ENCODE results near the gene PRODH2. TPM values are rescaled to one million over a fixed set of nuclear protein-coding genes. Genes with fewer than 3 reads are reported as not detected.

Gene PRODH2, protein sequence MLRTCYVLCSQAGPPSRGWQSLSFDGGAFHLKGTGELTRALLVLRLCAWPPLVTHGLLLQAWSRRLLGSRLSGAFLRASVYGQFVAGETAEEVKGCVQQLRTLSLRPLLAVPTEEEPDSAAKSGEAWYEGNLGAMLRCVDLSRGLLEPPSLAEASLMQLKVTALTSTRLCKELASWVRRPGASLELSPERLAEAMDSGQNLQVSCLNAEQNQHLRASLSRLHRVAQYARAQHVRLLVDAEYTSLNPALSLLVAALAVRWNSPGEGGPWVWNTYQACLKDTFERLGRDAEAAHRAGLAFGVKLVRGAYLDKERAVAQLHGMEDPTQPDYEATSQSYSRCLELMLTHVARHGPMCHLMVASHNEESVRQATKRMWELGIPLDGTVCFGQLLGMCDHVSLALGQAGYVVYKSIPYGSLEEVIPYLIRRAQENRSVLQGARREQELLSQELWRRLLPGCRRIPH
- polyA plus RNA-seq (ENCODE audit: insufficient read depth in 1 of 5, insufficient read length in 5 of 5, low replicate concordance in 1 of 5): 1 to 10 TPM in 1 of 5 donors, under 1 TPM in 1, not detected in 3; 0.21 to 1.0 TPM
- long read RNA-seq, donor 1: 0 reads
- long read RNA-seq, donor 2: 0 reads
- long read RNA-seq, donor 3: 0 reads
- long read RNA-seq, donor 4: 0 reads
- long read RNA-seq, donor 5: 0 reads
- long read RNA-seq, donor 6: 0 reads
- long read RNA-seq, donor 7: 0 reads
- long read RNA-seq, donor 8: 0 reads

DNA sequence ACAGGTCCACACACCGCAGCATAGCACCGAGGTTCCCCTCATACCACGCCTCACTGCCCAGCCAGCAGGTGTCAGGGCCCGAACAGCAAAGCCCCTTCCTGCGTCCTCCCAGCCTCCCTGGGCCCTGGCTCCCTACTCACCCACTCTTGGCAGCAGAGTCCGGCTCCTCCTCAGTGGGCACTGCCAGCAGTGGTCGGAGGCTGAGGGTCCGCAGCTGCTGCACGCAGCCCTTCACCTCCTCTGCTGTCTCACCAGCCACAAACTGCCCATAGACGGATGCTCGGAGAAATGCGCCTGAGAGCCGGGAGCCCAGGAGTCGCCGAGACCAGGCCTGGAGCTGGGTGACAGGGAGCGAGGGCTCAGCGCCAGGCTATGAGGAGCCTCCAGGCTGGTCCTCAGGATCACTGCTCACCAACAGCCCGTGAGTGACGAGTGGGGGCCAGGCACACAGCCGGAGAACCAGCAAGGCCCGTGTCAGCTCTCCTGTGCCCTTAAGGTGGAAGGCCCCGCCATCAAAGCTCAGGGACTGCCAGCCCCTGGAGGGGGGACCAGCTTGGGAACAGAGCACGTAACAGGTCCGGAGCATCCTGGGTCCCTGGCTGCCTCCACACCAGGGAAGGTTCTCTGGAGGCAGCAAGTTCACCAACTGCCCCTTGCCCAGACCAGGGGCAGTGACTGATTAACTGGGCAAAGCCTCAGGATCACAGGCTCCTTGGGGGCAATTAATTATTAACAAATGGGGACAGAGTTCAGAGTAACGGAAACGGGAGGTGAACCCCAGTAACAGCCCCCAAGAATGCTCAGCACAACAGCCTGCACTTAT lies at the start of gene PRODH2:
TSS of gene PRODH2 (minus strand) at position 626 of the 823 bp plus-strand sequence. CDS start at position 586, 40 bp downstream.
- no peak for DNase-seq

DNA sequence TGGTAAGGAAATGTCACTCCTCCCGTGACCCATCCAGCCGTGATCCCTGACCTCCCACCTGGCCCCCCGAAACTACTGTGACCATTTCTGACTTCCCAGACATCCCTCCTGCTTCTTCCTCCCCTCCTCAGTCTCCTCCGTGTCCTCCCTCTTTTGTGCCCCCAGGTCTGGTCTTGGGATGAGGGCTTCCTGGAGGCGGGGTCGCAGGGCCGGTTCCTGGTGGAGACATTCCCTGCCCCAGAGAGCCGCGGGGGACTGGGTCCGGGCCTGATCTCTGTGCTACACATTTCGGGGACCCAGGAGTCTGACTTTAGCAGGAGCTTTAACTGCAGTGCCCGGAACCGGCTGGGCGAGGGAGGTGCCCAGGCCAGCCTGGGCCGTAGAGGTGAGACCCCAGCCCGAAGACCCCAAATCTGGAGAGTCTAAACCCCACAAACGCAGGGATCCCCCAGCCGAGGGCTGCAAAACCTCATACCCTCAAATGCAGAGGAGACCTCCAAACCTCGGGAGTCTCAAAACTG lies 49.1 kb upstream of the PRODH2 start:
- no peak for DNase-seq

DNA sequence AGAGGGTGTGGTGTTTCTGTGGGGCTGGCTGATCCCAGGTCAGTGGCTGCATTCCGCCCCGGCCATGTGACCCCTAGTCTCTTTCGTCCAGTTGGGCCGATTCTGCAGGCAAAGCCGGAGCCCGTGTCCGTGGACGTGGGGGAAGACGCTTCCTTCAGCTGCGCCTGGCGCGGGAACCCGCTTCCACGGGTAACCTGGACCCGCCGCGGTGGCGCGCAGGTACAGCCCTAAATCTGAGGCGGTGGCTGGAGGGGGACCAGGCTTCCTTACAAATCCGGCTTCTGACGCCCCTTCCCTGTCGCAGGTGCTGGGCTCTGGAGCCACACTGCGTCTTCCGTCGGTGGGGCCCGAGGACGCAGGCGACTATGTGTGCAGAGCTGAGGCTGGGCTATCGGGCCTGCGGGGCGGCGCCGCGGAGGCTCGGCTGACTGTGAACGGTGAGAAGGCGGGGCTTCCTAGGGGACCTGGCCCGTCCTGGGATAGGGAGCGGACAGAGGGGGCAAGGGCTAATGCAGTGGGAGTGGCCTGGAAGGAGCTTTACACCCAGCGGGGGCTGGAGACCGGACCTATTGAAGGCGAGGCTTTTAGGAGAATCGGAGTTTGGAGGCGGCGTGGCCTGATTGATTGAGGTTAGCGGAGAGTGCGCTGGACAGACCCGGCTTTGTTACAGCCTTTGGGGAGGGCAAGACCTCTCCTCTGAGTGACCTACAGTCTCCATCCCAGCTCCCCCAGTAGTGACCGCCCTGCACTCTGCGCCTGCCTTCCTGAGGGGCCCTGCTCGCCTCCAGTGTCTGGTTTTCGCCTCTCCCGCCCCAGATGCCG lies 48.4 kb upstream of the PRODH2 start:
- no peak for DNase-seq

DNA sequence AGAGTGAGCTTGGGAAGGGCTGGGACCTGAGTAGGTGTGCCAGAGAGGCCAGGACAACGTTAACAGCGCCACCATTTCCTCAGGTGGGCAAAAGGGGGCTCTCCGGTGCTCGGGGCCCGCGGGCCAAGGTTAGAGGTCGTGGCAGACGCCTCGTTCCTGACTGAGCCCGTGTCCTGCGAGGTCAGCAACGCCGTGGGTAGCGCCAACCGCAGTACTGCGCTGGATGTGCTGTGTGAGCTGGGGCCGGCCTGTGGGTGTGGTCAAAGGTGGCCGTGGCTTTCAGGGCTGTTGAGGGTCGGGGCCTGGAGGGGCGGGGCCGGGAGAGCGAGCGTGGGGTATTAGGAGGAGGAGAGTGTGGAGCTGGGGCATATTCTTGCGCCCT lies 47.8 kb upstream of the PRODH2 start:
- no peak for DNase-seq

- DNase-seq: no peak
These were observed 46.8 kb upstream of the PRODH2 start for GRCh38 chr19:35859414-35859813.

- DNase-seq: no peak
These were observed 45.7 kb upstream of the PRODH2 start for GRCh38 chr19:35858311-35858710.

GRCh38 chr19:35856546-35857149 lies 44.0 kb upstream of the PRODH2 start, which contains the start of gene KIRREL2:
Gene KIRREL2, plus strand, starts transcription at chr19:35856911. Its CDS starts 209 bp downstream, at chr19:35857120.
- DNase-seq: no peak

DNA sequence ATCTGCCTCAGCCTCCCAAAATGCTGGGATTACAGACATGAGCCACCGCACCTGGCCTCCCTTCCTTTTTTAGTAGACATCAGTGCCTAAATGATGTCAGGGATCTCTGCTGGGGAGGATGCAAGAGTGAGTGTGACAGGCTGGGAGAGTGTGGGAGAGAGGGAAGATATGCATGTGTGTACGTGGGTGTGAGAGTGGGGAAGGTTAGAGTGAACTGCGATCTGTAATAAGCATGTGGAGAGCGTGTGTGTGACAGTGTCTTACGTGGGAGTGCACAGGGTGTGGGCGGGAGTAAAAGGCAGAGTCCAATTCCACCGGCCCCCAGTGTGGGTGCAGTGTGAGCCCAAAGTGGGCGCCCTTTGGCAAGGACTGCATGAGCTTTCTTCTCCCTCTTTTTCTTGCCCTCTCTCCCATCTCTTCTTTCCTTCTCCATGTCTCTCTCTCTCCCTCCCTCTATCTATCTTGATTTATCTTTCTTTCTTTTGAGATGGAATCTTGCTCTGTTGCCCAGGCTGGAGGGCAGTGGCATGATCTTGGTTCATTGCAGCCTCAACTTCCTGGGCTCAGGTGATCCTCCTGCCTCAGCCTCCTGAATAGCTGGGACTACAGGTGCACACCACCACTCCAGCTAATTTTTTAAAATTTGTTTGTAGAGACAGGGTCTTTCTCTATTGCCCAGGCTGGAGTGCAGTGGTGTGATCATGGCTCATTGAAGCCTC lies 40.6 kb upstream of the PRODH2 start:
- DNase-seq: no peak

DNA sequence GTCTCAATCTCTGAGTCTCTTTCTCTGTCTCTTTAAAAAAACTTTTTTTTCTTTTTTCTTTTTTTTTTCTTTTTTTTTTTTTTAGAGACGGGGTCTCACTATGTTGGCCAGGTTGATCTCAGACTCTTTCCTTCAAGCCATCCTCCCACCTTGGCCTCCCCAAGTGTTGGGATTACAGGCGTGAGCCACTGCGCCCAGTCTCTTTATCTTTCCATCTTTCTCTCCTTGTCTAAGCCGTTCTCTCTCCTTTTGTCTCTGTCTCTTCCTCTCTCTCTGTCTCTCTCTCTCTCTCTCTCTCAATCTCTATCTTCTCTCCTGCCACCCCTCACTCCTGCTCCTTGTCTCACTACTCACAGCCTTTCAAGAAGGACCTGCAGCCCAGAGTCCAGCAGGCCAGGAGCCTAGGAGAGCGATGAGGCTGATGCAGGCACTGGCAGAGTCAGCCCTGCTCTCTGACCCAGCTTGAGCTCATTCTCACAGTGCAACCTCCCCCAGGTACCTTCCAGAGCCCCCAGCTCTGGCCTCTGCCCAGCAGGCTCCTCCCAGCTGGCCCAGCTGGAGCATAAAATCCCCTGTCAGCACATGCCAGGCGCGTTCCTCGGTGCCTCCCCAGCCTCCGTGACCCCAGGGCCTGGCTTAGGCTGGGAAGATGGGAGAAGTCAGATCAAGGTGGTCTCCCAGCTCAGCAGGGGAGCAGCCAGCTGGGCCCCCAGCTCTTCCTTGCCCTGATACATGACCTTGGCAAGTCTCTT lies 39.6 kb upstream of the PRODH2 start, which contains the start of gene NPHS1:
TSS of gene NPHS1 (minus strand) at position 476 of the 752 bp plus-strand sequence. CDS start 667 bp downstream, outside the sequence.
- no peak for DNase-seq

DNA sequence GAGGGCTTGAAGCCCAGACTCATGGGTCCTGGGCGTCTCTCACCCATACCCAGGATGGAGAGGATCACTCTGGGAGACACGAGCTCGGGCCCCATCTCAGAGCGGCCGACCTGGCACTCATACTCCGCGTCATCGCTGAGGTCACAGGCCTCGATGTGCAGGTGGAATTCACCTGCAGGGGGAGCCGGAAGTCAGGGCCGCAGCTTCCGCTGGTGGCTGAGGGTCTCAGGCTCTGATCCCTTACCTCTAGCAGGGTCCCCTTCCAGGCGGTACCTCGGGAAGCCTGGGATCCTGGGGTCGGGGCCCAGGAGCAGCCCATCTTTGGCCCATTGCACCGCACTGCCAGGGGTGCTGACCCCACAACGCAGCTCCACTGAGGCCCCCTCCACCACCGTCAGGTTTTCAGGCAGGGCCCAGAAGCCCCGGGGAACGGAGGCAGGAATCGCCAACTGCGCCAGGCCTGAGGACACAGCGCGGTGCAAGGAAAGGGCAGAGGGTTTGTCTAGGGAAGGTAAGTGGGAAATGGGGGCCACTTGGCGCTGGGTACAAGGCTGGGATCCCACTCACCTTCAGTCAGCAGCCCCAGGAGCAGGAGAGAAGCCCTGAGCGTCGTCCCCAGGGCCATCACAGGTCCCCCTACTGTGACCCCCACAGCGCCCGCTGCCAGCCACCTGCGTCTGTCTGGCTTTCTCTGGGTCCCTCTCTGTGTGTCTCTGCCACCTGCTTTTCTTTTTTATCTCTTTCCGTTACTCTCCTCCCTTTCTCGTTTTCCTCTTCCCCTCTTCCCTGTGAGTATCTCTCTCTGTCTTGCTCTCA lies 38.8 kb upstream of the PRODH2 start:
- no peak for DNase-seq

- DNase-seq: no peak
These were observed 36.4 kb upstream of the PRODH2 start for GRCh38 chr19:35848919-35849505.

GRCh38 chr19:35848486-35848885 lies 35.8 kb upstream of the PRODH2 start:
- no peak for DNase-seq

DNA sequence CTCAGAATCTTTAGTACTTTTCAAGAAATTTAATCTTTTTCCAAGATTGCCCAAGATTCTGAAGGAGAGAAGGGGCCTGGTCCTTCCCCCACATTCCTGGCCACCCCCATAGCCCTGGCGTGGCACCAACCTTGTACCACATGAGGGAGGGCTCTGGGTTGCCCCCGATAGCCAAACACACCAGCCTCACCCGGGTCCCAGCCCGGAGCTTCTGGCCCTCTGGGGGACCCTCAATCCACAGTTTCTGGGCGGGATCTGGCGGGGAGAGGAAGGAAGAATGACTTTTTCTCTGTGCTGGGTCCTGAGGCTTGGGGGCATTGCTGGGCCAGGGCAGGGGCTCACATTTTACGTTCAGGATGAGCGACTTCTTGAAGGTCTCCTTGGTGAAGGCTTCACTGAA lies 35.3 kb upstream of the PRODH2 start:
- no peak for DNase-seq

DNA sequence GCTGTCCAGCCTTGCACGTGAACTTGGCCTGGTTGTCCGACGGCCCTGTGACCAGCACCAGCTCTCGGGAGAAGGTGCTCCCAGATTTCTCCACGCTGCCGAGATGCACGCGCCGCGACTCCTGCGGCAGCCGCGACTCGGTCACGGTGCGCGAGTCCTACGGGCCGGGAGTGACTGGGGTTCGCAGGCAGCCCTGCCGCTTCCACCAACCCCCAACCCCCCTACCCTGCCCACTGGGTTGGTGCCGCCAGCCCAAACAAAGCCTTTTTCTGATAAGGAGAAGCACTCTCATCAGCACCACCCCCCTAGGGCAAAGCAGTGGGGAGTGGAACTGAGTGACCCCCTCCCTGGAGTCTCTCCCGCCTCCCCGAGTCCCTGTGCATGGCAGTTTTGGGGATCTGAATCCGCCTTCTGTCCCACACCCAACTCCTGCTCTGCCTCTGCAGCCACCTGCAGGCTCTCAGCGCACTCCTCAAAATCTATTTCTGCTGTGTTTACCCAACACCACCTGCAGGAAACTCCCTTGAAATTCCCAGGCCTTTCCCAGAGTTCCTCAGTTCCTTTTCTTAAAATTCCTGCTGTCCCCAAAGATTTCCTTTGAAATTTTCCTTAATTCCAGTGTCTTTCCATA lies 33.5 kb upstream of the PRODH2 start:
- no peak for DNase-seq

DNA sequence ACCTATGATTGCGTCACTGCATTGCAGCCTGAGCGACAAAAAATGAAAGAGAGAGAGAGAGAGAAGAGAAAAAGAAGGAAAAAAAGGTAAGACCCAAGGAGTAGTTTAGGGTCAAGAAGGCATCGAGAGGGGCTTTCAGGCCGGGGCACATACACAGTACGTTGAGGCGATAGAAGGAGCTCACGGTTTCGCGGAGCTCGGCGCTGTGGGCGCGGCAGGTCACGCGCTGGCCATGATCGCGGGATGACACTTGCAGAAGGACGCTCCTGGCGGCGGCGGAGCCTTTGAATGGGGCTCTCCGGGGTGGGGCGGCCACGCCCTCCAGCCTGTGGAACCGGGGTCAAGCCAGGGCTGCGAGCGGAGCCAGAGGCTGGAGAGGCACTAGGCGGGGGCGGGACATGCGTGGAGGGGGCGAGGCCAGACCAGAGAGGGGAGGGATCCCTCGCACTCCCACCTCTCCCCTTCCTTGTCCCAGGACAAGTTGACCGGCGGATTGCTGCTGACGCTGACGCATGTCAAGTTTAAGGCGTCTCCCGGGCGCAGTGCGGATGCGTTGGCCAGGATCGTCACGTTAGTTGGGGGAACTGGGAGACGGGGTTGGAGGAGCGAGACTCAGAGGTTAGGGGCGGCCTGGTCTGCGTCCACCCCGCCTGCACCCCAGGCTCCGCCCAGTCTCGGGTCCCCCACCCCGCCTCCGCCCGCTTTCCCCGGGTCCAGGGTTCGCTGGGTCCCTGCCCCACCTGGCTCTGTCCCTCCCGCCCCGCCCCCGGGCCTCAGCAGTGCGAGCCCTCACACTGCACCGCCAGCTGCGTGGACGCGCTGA lies 32.8 kb upstream of the PRODH2 start:
- DNase-seq: no peak

Measured in right lung (tissue), 10 donors.